ENCODE results near the gene CAMKK2.
A peak's percentile ranks its signal among the peaks of the same experiment; 100 is the strongest.
"Not testable (repeated sequence)": the region's sequence is repeated elsewhere in the genome, so short reads cannot be mapped to it uniquely, and the experiment has no call there.

Gene CAMKK2

DNA sequence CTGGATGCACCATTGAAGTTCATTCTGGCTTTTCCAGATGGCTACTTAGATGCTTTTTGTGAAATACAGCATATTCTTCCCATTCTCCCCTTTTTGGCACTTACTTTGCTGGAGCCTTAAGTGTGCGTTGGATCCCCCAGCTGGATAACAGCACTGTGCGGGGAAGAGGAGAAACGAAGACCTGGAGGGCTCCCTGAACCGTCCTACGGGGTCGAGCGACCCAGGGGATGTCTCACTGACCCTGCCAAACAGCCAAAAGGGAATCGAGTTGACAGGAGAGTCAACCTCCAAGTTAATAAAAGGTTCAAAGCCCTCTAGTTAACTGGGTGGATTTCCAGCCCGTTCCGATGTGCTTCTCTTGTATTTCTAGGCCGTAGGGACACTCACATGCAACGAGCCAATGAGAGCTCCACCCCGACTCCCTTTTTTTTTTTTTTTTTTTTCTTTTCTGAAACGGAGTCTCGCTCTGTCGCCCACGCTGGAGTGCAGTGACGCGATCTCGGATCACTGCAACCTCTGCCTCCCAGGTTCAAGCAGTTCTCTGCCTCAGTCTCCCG is 1.0 kb upstream of the CAMKK2 start:
- DNase-seq: peak; percentile 59 to 61

DNA sequence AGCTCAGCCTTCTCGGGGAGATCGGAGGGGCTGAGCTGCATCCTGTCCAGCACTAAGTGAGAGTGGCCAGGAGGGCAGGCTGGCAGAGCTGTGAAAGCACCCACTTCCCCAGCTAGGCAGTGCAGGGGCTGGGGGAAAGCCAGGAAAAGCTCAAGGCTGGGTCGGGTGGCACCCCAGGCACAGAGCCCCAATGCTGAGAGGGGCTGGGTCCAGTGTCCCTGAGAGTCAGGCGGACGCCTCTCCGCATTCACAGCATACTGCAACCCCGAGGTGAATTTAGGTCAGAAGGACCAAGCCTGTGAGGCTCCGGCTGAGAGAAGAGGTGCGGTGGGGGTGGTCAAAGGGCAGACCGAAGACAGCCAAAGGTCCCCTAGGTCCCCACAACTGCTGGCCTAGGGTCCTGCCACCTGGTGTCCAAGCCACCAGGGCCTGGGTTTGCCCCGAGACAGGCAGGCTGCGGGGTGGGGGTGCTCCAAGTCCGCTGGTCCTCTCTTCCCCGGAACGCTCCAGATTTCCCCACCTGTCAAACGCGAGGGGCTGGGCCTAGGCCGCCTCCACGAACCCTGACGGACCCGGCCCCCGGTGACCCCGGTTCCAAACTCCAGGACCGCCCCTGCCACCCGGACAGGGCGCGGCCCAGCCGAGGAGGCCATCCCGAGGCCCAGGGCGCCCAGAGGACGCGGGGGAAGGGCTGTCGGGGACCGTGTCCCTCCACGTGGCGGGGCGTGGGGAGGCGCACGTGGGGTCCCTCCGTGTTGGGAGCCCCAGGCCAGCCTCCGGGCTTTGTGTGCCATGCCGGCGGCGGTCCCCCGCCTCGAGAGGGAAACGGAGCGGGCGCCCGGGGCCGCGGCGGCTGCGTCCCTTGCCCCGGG is 527 bp downstream of the CAMKK2 start:
- peak; percentile 40 to 57 for DNase-seq

DNA sequence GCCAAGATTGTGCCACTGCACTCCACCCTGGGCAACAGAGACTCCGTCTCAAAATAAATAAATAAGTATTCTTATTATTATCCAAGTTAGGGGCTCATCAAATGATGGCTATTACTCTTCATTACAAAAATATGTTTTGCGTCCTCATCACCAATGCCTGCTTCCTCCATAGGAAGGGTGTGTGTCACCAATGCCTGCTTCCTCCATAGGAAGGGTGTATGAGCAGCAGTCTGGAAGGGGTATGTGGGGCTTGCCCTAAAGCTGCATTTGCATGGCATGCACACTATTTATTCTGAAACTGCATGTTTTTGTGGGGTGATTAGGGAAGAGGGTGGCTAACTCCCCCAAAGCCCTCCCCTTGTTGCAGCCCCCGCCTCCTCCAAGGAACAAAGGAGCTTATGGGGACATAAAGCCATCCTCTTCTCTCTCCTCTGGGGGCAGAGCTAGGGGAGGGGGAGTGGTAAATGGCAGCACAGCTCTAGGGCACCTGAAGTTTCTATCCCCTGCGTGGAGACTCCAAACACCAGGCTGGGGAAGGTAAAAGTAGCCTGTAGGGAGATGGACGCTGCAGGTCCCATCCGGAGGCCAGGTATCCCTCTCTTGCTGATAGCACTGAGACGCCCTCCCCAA is 1.3 kb downstream of the CAMKK2 start:
- DNase-seq: peak; percentile 41 to 44

GRCh38 chr12:121294151-121294889 is 2.2 kb downstream of the CAMKK2 start:
- DNase-seq: no peak

- DNase-seq: no peak
These were observed 2.9 kb downstream of the CAMKK2 start for GRCh38 chr12:121293603-121294002.

- DNase-seq: no peak
These were observed 6.1 kb downstream of the CAMKK2 start for GRCh38 chr12:121290410-121290809.

DNA sequence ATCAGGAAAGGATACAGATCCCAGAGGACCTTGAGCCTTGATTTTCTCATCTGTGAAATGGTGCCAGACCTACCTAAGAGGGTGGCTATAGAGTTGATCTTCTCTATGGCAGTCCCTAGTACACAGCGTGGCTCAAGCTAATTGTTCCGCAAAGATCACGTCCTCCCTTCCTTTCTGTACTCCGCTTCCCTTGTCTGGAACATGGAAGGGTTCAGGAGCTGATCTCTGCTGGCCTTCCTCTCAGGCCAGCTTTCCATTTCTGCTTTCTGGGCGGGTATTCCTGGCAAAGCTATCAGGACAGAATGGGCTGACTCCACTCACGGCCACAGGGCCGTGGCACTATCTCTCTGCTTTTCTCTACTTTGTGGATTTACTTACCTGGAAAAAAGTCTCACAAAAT is 6.5 kb downstream of the CAMKK2 start:
- DNase-seq: no peak

- DNase-seq: no peak
These were observed 7.5 kb downstream of the CAMKK2 start for GRCh38 chr12:121288986-121289385.

- DNase-seq: peak; percentile 48 to 60
These were observed 8.2 kb downstream of the CAMKK2 start for GRCh38 chr12:121288158-121288845.

DNA sequence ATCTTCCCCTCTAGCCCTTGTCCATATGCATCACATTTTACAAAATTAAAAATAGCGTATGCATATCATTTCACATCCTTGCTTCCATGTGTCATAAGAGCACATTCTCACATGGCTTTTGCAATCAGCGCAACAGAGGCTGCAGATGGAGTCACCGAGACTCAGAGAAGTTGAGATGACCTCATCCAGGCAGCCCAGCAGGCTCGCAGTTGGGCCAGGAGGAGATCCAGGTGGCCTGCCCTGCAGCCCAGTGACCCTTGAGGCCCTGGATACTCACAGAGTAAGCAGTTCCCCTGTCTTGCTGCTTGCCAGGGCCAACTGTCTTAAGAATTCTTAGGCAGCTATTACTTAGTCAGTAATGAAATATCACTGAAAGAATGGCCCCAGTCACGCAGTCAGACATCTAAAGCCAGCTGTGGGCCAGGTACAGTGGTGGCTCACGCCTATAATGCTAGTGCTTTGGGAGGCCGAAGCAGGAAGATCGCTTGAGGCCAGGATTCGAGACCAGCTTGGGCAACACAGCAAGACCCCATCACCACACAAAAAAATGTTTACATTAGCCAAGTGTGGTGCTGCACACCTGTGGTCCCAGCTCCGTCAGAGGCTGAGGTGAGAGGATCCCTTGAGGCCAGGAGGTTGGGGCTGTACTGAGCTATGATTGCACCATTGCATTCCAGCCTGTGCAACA is 9.1 kb downstream of the CAMKK2 start:
- DNase-seq: peak; percentile 78 to 91

DNA sequence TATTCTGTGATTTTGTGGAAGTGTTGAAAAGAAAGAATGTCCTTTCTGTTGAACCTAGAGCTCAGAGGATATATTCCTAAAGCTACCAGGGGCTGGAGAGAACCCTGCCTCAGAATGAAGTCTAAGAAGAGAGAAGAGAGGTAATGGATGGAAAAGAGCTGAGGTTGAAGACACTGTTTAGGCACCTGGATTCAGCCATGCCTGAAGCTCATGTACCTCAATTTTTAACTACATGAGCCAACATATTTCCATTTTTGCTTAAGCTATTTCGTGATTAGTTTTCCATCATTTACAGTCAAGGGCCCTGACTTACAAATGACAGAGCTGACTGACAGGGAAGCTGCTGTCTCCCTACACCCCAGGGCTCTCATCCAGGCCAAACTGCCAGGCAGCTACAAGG is 10.7 kb downstream of the CAMKK2 start:
- no peak for DNase-seq

DNA sequence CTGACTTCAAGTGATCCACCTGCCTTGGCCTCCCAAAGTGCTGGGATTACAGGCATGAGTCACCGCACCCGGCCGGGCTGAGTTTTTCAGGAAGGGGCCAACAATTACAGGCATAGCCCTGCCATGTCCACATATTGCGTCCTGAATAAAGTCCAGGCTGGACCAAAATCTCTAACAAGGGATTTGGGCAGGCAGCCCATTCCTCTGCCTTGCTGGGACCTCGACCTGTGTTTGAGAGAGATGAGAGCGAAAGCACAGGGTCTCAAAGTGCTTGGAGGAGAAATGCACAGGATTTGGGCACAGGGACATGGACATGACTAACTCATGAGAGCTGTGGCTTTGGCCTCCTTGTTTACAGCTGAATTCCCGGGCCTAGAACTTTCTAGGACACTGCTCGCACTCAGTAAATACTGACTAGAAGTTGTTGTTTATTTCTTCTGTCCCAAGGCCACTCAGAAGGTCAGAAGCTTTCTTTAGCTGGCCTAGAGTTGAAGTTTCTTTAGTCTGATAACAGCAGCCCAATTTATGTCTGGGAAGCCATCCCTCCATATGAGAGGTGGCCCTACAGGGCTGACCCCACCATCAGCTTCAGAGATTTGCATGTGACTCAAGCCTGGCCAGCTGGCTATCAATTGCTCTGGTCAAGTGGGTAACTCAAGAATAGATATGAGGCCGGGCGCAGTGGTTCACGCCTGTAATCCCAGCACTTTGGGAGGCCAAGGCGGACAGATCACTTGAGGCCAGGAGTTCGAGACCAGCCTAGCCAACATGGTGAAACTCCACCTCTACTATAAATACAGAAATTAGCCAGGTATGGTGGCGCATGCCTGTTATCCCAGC is 11.7 kb downstream of the CAMKK2 start:
- no peak for DNase-seq

DNA sequence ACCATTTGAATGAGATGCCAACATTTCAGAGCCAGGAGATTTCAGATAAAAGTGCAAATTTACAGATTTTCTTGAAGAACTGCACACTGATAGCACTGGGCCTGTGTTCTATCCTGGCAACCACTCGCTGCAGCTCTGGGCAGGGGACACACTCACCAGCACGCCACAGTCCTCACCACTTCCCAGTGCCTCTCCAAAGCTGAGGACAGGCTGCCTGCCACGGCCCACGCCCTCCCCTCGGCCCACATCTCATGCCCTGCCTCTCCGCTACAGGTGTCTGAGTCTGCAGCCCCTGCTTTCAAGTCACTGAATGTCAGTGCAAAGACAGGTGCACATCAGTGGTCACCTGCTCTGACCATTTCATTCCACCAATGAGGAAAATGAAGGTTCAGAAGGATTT is 12.7 kb downstream of the CAMKK2 start:
- no peak for DNase-seq

DNA sequence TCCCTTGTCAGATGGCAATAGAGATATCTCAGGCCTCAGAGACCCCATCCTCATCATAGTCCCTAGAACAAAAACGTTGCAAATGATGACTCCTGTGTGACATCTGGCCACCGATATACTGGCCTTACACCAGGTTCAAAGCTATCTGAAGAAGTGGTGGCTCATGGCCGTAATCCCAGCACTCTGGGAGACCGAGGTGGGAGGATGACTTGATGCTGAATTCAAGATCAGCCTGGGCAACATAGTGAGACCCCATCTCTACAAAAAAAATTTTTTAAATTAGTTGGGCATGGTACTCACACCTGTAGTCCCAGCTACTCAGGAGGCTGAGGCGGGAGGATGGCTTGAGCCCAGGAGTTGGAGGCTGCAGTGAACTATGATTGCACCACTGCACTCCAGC is 13.1 kb downstream of the CAMKK2 start:
- no peak for DNase-seq

- DNase-seq: not testable (repeated sequence)
These were observed 13.6 kb downstream of the CAMKK2 start for GRCh38 chr12:121282910-121283309.

DNA sequence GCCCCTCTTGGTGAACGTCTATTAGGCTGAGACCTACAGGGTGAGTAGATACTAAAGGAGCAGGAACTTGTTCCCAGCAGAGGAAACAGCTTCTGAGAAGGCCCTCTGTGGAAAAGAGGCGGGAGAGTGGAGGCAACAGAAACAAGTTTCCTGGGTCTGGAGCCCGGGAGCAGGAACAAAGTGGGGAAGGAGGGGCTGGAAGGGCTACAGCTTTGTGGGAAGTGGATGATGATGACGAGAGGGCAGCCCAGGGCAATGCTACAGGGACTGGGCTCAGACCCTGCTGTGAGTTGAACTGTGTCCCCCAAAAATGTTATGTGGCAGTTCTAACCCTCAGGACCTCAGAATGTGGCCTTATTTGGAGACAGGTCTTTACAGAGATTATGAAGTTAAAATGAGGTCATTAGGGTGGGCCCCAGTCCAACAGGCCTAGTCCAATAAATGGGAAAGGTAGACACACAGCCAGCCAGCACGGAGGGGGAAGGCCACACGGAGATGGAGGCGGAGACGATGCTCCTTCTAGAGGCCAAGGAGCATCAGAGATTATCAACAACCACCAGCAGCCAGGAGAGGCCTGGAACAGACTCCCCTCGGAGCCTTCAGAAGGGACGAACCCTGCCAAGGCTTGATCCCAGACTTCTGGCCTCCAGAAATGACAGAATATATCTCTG is 14.3 kb downstream of the CAMKK2 start:
- DNase-seq: no peak

GRCh38 chr12:121281116-121281515 is 15.4 kb downstream of the CAMKK2 start:
- not testable (repeated sequence) for DNase-seq

GRCh38 chr12:121280531-121280930 is 16.0 kb downstream of the CAMKK2 start:
- not testable (repeated sequence) for DNase-seq

GRCh38 chr12:121279507-121279915 is 17.0 kb downstream of the CAMKK2 start:
- no peak for DNase-seq

DNA sequence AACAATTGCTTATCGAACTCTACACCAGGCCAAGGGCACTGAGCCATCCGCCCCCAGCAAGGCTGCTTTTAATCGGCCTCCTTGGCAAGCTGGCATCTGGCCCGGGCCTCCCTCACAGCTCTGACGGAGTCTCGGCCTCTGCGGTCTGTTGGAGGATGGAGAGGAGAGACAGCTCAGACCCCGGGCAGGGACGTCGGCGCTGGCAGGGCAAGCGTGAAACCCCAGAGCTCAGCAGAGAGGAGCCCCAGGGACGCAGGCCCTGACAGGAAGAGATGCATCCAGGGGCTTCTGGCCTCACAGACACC is 17.5 kb downstream of the CAMKK2 start:
- peak in 1 of 2 donors; percentile 23 for DNase-seq
